ENCODE measurements around the gene KRTAP5-9.
"Not testable (repeated sequence)": the region's sequence is repeated elsewhere in the genome, so short reads cannot be mapped to it uniquely, and the experiment has no call there.

KRTAP5-9 gene

GRCh38 chr11:71585673-71586072, 37.5 kb downstream of the KRTAP5-9 start:
- DNase-seq (ENCODE audit: low spot score), result not testable (repeated sequence)

- not testable (repeated sequence) for DNase-seq (ENCODE audit: low spot score)
Measured at GRCh38 chr11:71588314-71588713, 40.1 kb downstream of the KRTAP5-9 start.

- DNase-seq (ENCODE audit: low spot score), result not testable (repeated sequence)
Measured at GRCh38 chr11:71588822-71589545, 40.8 kb downstream of the KRTAP5-9 start.

GRCh38 chr11:71589546-71589920, 41.3 kb downstream of the KRTAP5-9 start:
- DNase-seq (ENCODE audit: low spot score), result not testable (repeated sequence)

Data from hepatic stellate cell (primary cell).